Measurements from ENCODE around the gene OPRL1.

OPRL1 gene

DNA sequence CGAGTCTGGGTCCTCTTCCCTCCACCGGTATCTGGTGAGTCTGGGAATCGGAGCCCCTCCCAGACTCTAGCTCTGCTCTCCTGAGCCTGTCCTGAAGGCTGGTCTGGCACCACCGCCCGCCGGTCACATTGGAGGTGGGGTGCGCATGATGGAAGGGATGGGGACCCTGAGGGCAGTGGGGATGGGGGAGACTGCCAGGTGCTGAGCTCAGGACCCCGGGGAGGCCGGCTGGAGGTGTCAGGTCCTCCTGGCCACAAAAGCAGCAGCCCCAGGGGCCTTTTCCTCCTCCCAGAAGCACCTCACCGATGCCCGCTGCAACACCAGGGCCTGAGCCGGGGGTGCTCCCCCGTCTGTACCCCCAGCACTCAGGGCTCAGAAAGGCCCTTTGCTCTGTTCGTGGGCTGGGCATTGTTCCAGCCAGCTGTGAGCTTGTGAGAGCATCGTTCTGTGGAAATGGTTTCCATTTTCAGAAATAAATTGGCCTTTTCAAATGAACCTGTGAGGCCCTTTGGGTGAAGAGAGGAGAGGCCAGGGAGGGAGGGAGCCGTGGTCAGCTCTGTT lies 30.0 kb downstream of the OPRL1 start:
- no peaks in the 10 kb centered on the region for H3K79me1 ChIP-seq (ENCODE audit: low read length)
- no peak for DNase-seq
- H3K9me3 ChIP-seq (ENCODE audit: insufficient read depth, low read depth, low read length), result no peaks in the 10 kb centered on the region
- no peaks in the 10 kb centered on the region for H3K79me2 ChIP-seq (ENCODE audit: control insufficient read depth, insufficient read depth, low read length, poor library complexity)
- H4K91ac ChIP-seq (ENCODE audit: low read depth, low read length), result no peak overlapping the region
- H3K23ac ChIP-seq (ENCODE audit: low read length), result no peak overlapping the region
- H3K27me3 ChIP-seq (ENCODE audit: insufficient read depth, low read length), result no peaks in the 10 kb centered on the region
- H2BK5ac ChIP-seq (ENCODE audit: low read depth, low read length, poor library complexity), result no peak overlapping the region
- H2BK120ac ChIP-seq (ENCODE audit: insufficient read depth, low read length, poor library complexity), result no peak overlapping the region
- H3K27ac ChIP-seq (ENCODE audit: low read depth, low read length), result no peak overlapping the region
- no peak overlapping the region for H3K18ac ChIP-seq (ENCODE audit: low read length)
- H2AFZ ChIP-seq (ENCODE audit: insufficient read depth, low read length, poor library complexity), result no peak overlapping the region
- no peak overlapping the region for H4K12ac ChIP-seq (ENCODE audit: low read depth, low read length)
- H3K4ac ChIP-seq (ENCODE audit: low read depth, low read length), result no peak overlapping the region
- H4K8ac ChIP-seq (ENCODE audit: low read depth, low read length), result no peak overlapping the region
- H3K9ac ChIP-seq (ENCODE audit: low read length), result no peak overlapping the region
- H2AK5ac ChIP-seq (ENCODE audit: low read length), result no peak overlapping the region
- no CpG with 5 or more reads among the region's 16 CpGs for WGBS (ENCODE audit: extremely low coverage, insufficient coverage, insufficient read length)
- H3K4me3 ChIP-seq (ENCODE audit: low read depth, low read length), result no peak overlapping the region
- H3K4me1 ChIP-seq (ENCODE audit: control insufficient read depth in 1 of 2, insufficient read depth in 2 of 2, low read length in 2 of 2), result no peaks in the 10 kb centered on the region
- H3K36me3 ChIP-seq (ENCODE audit: control insufficient read depth in 1 of 2, insufficient read depth in 2 of 2, low read length in 2 of 2), result no peaks in the 10 kb centered on the region
- no peak overlapping the region for H3K4me2 ChIP-seq (ENCODE audit: low read length)
- H3K14ac ChIP-seq (ENCODE audit: low read length), result no peak overlapping the region
- no peak overlapping the region for H2BK12ac ChIP-seq (ENCODE audit: low read length)

DNA sequence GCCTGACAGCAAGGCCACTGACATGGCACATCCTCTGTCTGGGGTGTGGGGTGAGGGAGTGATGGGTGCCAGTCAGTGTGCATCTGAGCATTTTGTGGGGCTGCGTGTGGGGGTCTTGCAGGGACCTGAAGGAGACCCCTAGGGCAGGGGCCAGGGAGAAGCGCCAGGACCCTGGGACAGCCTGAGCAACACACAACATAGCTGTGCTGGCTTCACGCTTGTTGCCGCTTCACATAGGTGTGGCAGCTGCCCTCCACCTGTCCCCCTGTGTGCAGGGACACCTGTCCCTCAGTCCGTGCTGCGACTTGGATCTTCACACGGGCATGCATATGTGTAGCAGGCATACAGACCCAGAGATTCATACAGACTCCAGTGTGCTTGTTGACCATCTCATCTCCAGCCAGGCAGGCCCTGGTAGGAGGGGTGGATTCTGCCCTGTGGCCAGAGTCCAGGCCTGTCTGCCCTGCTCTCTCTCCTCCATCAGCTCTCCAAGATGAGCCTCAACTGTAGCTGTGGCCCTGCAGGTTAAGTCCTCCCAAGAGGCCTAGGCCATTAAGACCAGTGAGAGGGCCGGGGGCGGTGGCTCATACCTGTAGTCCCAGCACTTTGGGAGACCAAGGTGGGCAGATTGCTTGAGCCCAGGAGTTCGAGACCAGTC lies 30.7 kb downstream of the OPRL1 start:
- Histone ChIP-seq H3K4me3 (ENCODE audit: low read depth, low read length) (no peak overlapping the region), H4K12ac (ENCODE audit: low read depth, low read length) (no peak overlapping the region), H2AK5ac (ENCODE audit: low read length) (no peak overlapping the region), H3K23ac (ENCODE audit: low read length) (no peak overlapping the region), H3K79me2 (ENCODE audit: control insufficient read depth, insufficient read depth, low read length, poor library complexity) (no peaks in the 10 kb centered on the region), H2AFZ (ENCODE audit: insufficient read depth, low read length, poor library complexity) (no peak overlapping the region), H3K27me3 (ENCODE audit: insufficient read depth, low read length) (no peaks in the 10 kb centered on the region), H3K4ac (ENCODE audit: low read depth, low read length) (no peak overlapping the region), H2BK5ac (ENCODE audit: low read depth, low read length, poor library complexity) (no peak overlapping the region), H3K9me3 (ENCODE audit: insufficient read depth, low read depth, low read length) (no peaks in the 10 kb centered on the region), H2BK12ac (ENCODE audit: low read length) (no peak overlapping the region), H2BK120ac (ENCODE audit: insufficient read depth, low read length, poor library complexity) (no peak overlapping the region), H3K36me3 (ENCODE audit: control insufficient read depth in 1 of 2, insufficient read depth in 2 of 2, low read length in 2 of 2) (no peaks in the 10 kb centered on the region), H3K4me1 (ENCODE audit: control insufficient read depth in 1 of 2, insufficient read depth in 2 of 2, low read length in 2 of 2) (no peaks in the 10 kb centered on the region), H3K27ac (ENCODE audit: low read depth, low read length) (no peak overlapping the region), H3K14ac (ENCODE audit: low read length) (no peak overlapping the region), H3K79me1 (ENCODE audit: low read length) (no peaks in the 10 kb centered on the region), H3K18ac (ENCODE audit: low read length) (no peak overlapping the region), H3K9ac (ENCODE audit: low read length) (no peak overlapping the region), H3K4me2 (ENCODE audit: low read length) (no peak overlapping the region), H4K8ac (ENCODE audit: low read depth, low read length) (no peak overlapping the region), H4K91ac (ENCODE audit: low read depth, low read length) (no peak overlapping the region)
- DNase-seq, result no peak
- no CpG with 5 or more reads among the region's 10 CpGs for WGBS (ENCODE audit: extremely low coverage, insufficient coverage, insufficient read length)

DNA sequence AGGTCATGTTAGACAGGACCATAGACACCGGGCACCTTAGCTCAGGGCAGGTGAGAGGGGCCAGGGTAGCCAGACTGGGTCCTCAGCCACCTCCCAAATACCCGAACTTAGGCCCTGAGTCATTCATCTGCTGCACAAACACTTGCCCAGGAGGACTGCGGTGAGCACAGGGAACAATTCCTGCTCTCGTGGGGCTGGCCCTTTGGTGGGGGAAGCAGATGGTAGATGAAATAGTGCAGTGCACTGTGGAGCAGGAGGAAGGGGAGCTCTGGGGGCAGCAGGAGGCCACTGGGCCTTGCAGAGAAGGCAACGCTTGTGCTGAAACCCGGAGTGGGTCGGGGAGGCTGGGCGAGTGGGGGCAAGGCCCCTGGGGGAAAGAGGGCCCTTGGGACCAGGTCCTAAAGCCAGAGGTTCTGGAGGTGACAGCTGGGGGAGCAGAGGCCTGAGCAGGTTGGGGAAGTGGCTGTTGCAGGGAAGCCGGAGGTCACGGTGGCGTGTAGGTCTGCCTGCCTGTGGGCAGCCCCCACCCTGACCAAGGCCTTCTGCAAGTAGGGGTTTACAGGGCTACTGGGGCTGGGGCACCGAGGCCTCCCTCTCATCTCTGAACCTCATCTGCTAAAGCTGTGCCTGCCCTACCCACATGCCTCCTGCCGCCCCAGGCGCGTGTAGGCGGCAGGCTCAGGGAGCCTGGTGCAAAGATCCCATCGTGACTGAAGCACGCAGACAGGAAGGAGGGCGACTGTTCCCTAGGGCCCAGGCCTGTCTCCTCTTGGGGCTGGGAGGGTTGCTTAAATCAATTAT lies 32.2 kb downstream of the OPRL1 start:
- Histone ChIP-seq H2BK5ac (ENCODE audit: low read depth, low read length, poor library complexity) (no peak overlapping the region), H2AFZ (ENCODE audit: insufficient read depth, low read length, poor library complexity) (no peak overlapping the region)
- no CpG with 5 or more reads among the region's 19 CpGs for WGBS (ENCODE audit: extremely low coverage, insufficient coverage, insufficient read length)

DNA sequence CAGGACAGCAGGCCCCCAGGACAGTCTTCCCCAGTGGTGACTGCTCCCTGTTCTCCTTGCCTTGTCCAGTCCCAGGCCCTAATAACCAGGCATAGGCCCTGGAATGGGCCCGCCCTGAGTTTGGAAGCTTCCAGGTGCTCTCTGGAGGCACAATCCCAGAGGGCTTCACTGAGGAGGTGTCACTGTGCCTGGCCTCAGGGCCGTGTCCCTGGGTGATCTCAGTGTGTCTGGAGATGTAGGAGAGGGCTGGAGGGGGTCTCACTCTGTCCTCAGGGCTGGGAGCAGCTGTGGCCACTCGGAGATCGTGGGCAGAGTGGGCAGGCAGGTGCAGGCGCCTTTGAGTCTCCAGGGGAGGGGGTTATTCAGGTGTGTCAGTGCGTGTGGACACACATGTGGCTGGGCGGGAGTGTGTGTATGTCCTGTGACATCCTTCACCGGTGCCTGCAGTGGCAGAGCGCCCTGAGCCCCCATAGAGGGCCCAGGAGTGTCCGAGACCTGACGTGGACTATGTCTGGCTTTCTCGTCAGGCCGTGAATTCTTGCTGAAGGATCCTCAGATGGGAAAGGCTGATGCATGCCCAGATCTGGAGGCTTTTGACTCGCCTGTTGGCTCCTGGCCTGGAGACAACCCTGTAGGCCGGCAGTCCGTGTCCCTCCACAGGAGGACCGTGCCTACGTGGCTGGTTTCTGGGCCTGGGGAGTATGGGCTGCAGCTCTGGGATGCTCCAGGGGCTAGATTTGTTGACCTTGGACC lies 33.0 kb downstream of the OPRL1 start:
- H3K36me3 ChIP-seq (ENCODE audit: control insufficient read depth in 1 of 2, insufficient read depth in 2 of 2, low read length in 2 of 2), result no peaks in the 10 kb centered on the region
- no peak overlapping the region for H2AK5ac ChIP-seq (ENCODE audit: low read length)
- H3K9ac ChIP-seq (ENCODE audit: low read length), result no peak overlapping the region
- H2AFZ ChIP-seq (ENCODE audit: insufficient read depth, low read length, poor library complexity), result no peak overlapping the region
- no peaks in the 10 kb centered on the region for H3K4me1 ChIP-seq (ENCODE audit: control insufficient read depth in 1 of 2, insufficient read depth in 2 of 2, low read length in 2 of 2)
- H4K91ac ChIP-seq (ENCODE audit: low read depth, low read length), result no peak overlapping the region
- H3K4me2 ChIP-seq (ENCODE audit: low read length), result no peak overlapping the region
- H3K79me2 ChIP-seq (ENCODE audit: control insufficient read depth, insufficient read depth, low read length, poor library complexity), result no peaks in the 10 kb centered on the region
- H3K27ac ChIP-seq (ENCODE audit: low read depth, low read length), result no peak overlapping the region
- no peak overlapping the region for H4K8ac ChIP-seq (ENCODE audit: low read depth, low read length)
- no CpG with 5 or more reads among the region's 18 CpGs for WGBS (ENCODE audit: extremely low coverage, insufficient coverage, insufficient read length)
- no peak overlapping the region for H3K23ac ChIP-seq (ENCODE audit: low read length)
- no peak overlapping the region for H3K14ac ChIP-seq (ENCODE audit: low read length)
- H2BK120ac ChIP-seq (ENCODE audit: insufficient read depth, low read length, poor library complexity), result no peak overlapping the region
- no peak for DNase-seq
- no peaks in the 10 kb centered on the region for H3K27me3 ChIP-seq (ENCODE audit: insufficient read depth, low read length)
- H3K18ac ChIP-seq (ENCODE audit: low read length), result no peak overlapping the region
- no peaks in the 10 kb centered on the region for H3K79me1 ChIP-seq (ENCODE audit: low read length)
- no peak overlapping the region for H4K12ac ChIP-seq (ENCODE audit: low read depth, low read length)
- H2BK5ac ChIP-seq (ENCODE audit: low read depth, low read length, poor library complexity), result no peak overlapping the region
- H3K9me3 ChIP-seq (ENCODE audit: insufficient read depth, low read depth, low read length), result peaks cover 1% of the 10 kb centered on the region
- no peak overlapping the region for H3K4me3 ChIP-seq (ENCODE audit: low read depth, low read length)
- no peak overlapping the region for H2BK12ac ChIP-seq (ENCODE audit: low read length)
- no peak overlapping the region for H3K4ac ChIP-seq (ENCODE audit: low read depth, low read length)

More for the DNA sequence above, 32.2 kb downstream of the OPRL1 start:
- Histone ChIP-seq H3K4ac (ENCODE audit: low read depth, low read length) (no peak overlapping the region), H3K23ac (ENCODE audit: low read length) (no peak overlapping the region), H3K18ac (ENCODE audit: low read length) (no peak overlapping the region), H3K4me1 (ENCODE audit: control insufficient read depth in 1 of 2, insufficient read depth in 2 of 2, low read length in 2 of 2) (no peaks in the 10 kb centered on the region), H3K79me1 (ENCODE audit: low read length) (no peaks in the 10 kb centered on the region), H3K9me3 (ENCODE audit: insufficient read depth, low read depth, low read length) (peaks cover 1% of the 10 kb centered on the region), H3K9ac (ENCODE audit: low read length) (no peak overlapping the region), H3K4me3 (ENCODE audit: low read depth, low read length) (no peak overlapping the region), H4K91ac (ENCODE audit: low read depth, low read length) (no peak overlapping the region), H4K8ac (ENCODE audit: low read depth, low read length) (no peak overlapping the region), H3K14ac (ENCODE audit: low read length) (no peak overlapping the region), H4K12ac (ENCODE audit: low read depth, low read length) (no peak overlapping the region), H3K4me2 (ENCODE audit: low read length) (no peak overlapping the region), H3K27ac (ENCODE audit: low read depth, low read length) (no peak overlapping the region), H3K79me2 (ENCODE audit: control insufficient read depth, insufficient read depth, low read length, poor library complexity) (no peaks in the 10 kb centered on the region), H2BK12ac (ENCODE audit: low read length) (no peak overlapping the region), H3K27me3 (ENCODE audit: insufficient read depth, low read length) (no peaks in the 10 kb centered on the region), H2BK120ac (ENCODE audit: insufficient read depth, low read length, poor library complexity) (no peak overlapping the region), H2AK5ac (ENCODE audit: low read length) (no peak overlapping the region), H3K36me3 (ENCODE audit: control insufficient read depth in 1 of 2, insufficient read depth in 2 of 2, low read length in 2 of 2) (no peaks in the 10 kb centered on the region)
- no peak for DNase-seq
